Keratinocyte (primary cell): ENCODE data around the gene ZNF432. TPM values are rescaled to one million over a fixed set of nuclear protein-coding genes. Genes with fewer than 3 reads are reported as not detected.

Experiments
- DNase-seq: peaks from one replicate; pipeline ENCODE4 v3.0.0-alpha.2; 2011; ENCODE audit warnings: low read depth, missing footprints, low spot score
- FAIRE-seq: peaks from 2 replicates; lab custom pipeline; 2011; peaks lifted over from hg19 to GRCh38; lab: Jason Lieb, UNC
- H2AFZ ChIP-seq: 2 replicates; pipeline ENCODE4 v1.6.0; 2012; ENCODE audit warnings: low read length, control low read depth, inconsistent platforms; ENCODE audit not compliant: control insufficient read depth
- H3K27ac ChIP-seq: 2 replicates; pipeline ENCODE4 v1.5.1; 2011; ENCODE audit warnings: low read length; ENCODE audit not compliant: control insufficient read depth, insufficient read depth
- H3K27me3 ChIP-seq: 3 replicates; pipeline ENCODE4 v1.6.0; 2011; ENCODE audit warnings: low read length; ENCODE audit not compliant: control insufficient read depth, insufficient read depth; ENCODE audit errors: extremely low read depth
- H3K36me3 ChIP-seq, 2 experiments: 2 replicates in 1 of 2; 3 replicates in 1 of 2; pipeline ENCODE4 v1.5.1; 2011; ENCODE audit warnings: low read length in 2 of 2, mild to moderate bottlenecking in 1 of 2; ENCODE audit not compliant: control insufficient read depth in 2 of 2, insufficient read depth in 2 of 2; ENCODE audit errors: extremely low read depth in 1 of 2
- H3K4me1 ChIP-seq: 3 replicates; pipeline ENCODE4 v1.5.1; 2011; ENCODE audit warnings: low read length; ENCODE audit not compliant: control insufficient read depth, insufficient read depth; ENCODE audit errors: extremely low read depth
- H3K4me2 ChIP-seq: 3 replicates; pipeline ENCODE4 v1.6.0; 2011; ENCODE audit warnings: low read depth, low read length; ENCODE audit not compliant: control insufficient read depth, insufficient read depth; ENCODE audit errors: extremely low read depth
- H3K4me3 ChIP-seq, 3 experiments: fragments of 200-600 bp in 1 of 3; sonication (generic) in 1 of 3; 2 replicates in 2 of 3; 3 replicates in 1 of 3; pipeline ENCODE4 v1.5.1; 2011 to 2016; ENCODE audit warnings: low read length in 3 of 3, mild to moderate bottlenecking in 3 of 3, control low read depth in 2 of 3, inconsistent platforms in 1 of 3, low read depth in 1 of 3, mixed read lengths in 1 of 3, mixed run types in 1 of 3, moderate library complexity in 1 of 3; ENCODE audit not compliant: control insufficient read depth in 2 of 3, insufficient read depth in 2 of 3; ENCODE audit errors: extremely low read depth in 1 of 3
- H3K79me2 ChIP-seq: 2 replicates; pipeline ENCODE4 v1.6.0; 2012; ENCODE audit warnings: low read length; ENCODE audit not compliant: control insufficient read depth, insufficient read depth
- H3K9ac ChIP-seq: 3 replicates; pipeline ENCODE4 v1.6.0; 2011; ENCODE audit warnings: low read length; ENCODE audit not compliant: control insufficient read depth, insufficient read depth; ENCODE audit errors: extremely low read depth
- H3K9me1 ChIP-seq: 3 replicates; pipeline ENCODE4 v1.6.0; 2011; ENCODE audit warnings: low read length; ENCODE audit not compliant: control insufficient read depth, insufficient read depth; ENCODE audit errors: extremely low read depth
- H3K9me3 ChIP-seq: 2 replicates; pipeline ENCODE4 v1.5.1; 2012; ENCODE audit warnings: low read depth, low read length; ENCODE audit not compliant: control insufficient read depth
- H4K20me1 ChIP-seq: 3 replicates; pipeline ENCODE4 v1.6.0; 2011; ENCODE audit warnings: low read length; ENCODE audit not compliant: control insufficient read depth, insufficient read depth; ENCODE audit errors: extremely low read depth
- EZH2 ChIP-seq: IDR thresholded peaks from one replicate; pipeline ENCODE4 v1.6.1; 2012; ENCODE audit warnings: inconsistent platforms, mild to moderate bottlenecking, low read length, moderate library complexity
- dilution Hi-C: fragments of 300-500 bp; cut with MboI; formaldehyde crosslinking; loops from one replicate; pipeline ENCODE4 v1.7.0; 2020; ENCODE audit warnings: low sequenced_read_pairs; ENCODE audit not compliant: extremely low pct_ligation_motif_present
- polyA plus RNA-seq, 5 experiments: library from polyadenylated mRNA; depleted of rRNA in 3 of 5; stranded (reverse) in 3 of 5; stranded (forward) in 1 of 5; unstranded in 1 of 5; fragments of >200 nt; gene quantifications; 1 replicate in 1 of 5; 2 replicates in 3 of 5; 3 replicates in 1 of 5; pipeline versions ENCODE4 v1.2.1 to v1.2.3, GENCODE V29; 2011 to 2012; ENCODE audit warnings: missing spikeins in 2 of 5, low read depth in 1 of 5, low replicate concordance in 1 of 5
- TF ChIP-seq, protein P1 (sequence below), 3 experiments: IDR thresholded peaks in 1 of 3; conservative IDR thresholded peaks in 1 of 3; optimal IDR thresholded peaks in 1 of 3; 2 replicates in 2 of 3; 3 replicates in 1 of 3; pipeline versions ENCODE3 to v1.5.1; 2011; ENCODE audit warnings: low read length in 3 of 3, mild to moderate bottlenecking in 3 of 3, moderate library complexity in 2 of 3, control low read depth in 1 of 3, inconsistent platforms in 1 of 3; ENCODE audit not compliant: insufficient read depth in 2 of 3; ENCODE audit errors: extremely low read depth in 1 of 3

Gene ZNF432
- polyA plus RNA-seq, 1 donor (not counting 4 experiments of a cell fraction or from before 2014, with no cell fraction given): 14.8 TPM

DNA sequence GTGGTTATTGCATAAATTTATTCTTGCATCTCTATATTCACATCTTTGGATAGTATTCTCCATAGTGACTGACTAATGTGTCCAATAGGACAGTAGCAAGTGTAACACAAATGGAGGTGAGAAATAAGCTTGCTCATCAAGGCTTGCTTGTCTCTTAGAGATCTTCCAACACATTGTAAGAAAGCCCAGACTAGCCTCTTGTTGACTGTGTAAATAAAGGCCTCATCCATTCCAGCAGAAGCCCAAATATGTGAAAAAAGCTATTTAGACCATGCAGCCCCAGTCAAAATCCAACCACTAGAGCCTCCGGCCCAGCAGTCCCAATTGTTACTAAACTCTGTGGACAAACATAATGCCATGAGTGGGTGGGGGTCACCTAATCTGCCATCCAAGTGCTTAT lies 38.0 kb downstream of the ZNF432 start:
- no peak for FAIRE-seq

DNA sequence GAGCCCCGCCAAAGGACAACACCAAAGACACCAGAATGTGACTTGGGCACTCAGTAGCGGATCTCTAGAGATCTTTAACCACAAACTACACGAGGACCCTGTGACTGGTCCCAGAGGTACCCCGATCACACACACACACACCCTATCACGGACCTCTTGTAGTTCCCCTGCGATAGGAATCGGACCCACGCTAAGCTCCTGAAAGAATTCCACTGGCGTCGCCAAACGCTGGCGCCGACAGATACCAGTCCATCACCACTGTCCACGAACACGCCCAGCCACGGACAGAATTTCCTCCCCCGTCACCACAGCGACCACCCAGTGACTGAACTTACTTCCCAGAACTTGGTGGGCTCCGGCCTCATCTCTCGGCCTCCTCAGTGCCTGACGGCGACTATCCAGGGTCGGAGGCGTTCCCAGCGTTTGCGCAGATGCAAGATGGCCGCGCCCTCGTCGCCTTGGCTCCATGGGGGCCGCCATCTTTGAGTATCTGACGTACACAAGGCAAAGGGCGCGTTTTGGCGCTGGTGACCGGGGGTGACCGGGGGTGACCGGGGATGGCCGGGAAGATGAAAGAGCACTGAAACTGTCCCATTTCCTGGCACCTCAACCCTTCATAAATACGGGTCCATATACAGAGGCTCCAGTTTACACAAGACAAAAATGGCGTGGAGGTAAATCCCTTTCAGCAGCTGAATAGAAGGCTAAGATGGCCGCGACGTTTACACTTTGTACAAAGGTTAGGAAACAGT lies 40.7 kb downstream of the ZNF432 start, which contains the start of gene ZNF615:
Gene ZNF615 (minus strand): TSS at position 406 of the 752 bp plus-strand sequence. CDS start 4,500 bp downstream, outside the sequence.
- no peaks in the 10 kb centered on the region for H3K9me1 ChIP-seq
- peak within 1 kb of the TSS; percentile 100 for H2AFZ ChIP-seq
- DNase-seq: no peak
- no peaks in the 10 kb centered on the region for H3K9me3 ChIP-seq
- H3K27ac ChIP-seq: peak within 1 kb of the TSS; percentile 89
- H3K4me3 ChIP-seq: peak within 1 kb of the TSS; percentile 75 to 99 (median 96)
- dilution Hi-C loops: no loop called here
- TF ChIP-seq EZH2: no peak
- TF ChIP-seq, protein P1, sequence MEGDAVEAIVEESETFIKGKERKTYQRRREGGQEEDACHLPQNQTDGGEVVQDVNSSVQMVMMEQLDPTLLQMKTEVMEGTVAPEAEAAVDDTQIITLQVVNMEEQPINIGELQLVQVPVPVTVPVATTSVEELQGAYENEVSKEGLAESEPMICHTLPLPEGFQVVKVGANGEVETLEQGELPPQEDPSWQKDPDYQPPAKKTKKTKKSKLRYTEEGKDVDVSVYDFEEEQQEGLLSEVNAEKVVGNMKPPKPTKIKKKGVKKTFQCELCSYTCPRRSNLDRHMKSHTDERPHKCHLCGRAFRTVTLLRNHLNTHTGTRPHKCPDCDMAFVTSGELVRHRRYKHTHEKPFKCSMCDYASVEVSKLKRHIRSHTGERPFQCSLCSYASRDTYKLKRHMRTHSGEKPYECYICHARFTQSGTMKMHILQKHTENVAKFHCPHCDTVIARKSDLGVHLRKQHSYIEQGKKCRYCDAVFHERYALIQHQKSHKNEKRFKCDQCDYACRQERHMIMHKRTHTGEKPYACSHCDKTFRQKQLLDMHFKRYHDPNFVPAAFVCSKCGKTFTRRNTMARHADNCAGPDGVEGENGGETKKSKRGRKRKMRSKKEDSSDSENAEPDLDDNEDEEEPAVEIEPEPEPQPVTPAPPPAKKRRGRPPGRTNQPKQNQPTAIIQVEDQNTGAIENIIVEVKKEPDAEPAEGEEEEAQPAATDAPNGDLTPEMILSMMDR (optimal IDR thresholded peaks at IDR 0.05 in 1 of 3, IDR thresholded peaks at IDR 0.05 in 1 of 3, conservative IDR thresholded peaks at IDR 0.05 in 1 of 3; ENCODE audit: extremely low read depth in 1 of 3, insufficient read depth in 2 of 3, low read length in 3 of 3): no peak
- H4K20me1 ChIP-seq: no peaks in the 10 kb centered on the region
- no peaks in the 10 kb centered on the region for H3K4me1 ChIP-seq
- FAIRE-seq: peak; percentile 78
- peak within 1 kb of the TSS; percentile 87 for H3K9ac ChIP-seq
- peaks cover 12% of the 10 kb centered on the region for H3K79me2 ChIP-seq
- H3K27me3 ChIP-seq: no peaks in the 10 kb centered on the region
- peak within 1 kb of the TSS; percentile 95 for H3K4me2 ChIP-seq
- H3K36me3 ChIP-seq: peaks cover 0 to 4% of the 10 kb centered on the region in 2 experiments

More for the DNA sequence above, 38.0 kb downstream of the ZNF432 start:
- DNase-seq: no peak
- peaks cover 9% of the 10 kb centered on the region for H3K79me2 ChIP-seq
- H3K9ac ChIP-seq: no peak overlapping the region
- H3K9me3 ChIP-seq: no peaks in the 10 kb centered on the region
- H3K9me1 ChIP-seq: no peaks in the 10 kb centered on the region
- H3K4me1 ChIP-seq: no peaks in the 10 kb centered on the region
- TF ChIP-seq, protein P1 (optimal IDR thresholded peaks at IDR 0.05 in 1 of 3, IDR thresholded peaks at IDR 0.05 in 1 of 3, conservative IDR thresholded peaks at IDR 0.05 in 1 of 3; ENCODE audit: extremely low read depth in 1 of 3, insufficient read depth in 2 of 3, low read length in 3 of 3): no peak
- TF ChIP-seq EZH2: no peak
- peaks cover 0 to 5% of the 10 kb centered on the region in 2 experiments for H3K36me3 ChIP-seq
- dilution Hi-C loops: no loop called here
- no peak overlapping the region for H3K4me2 ChIP-seq
- no peak overlapping the region for H3K4me3 ChIP-seq
- H3K27ac ChIP-seq: no peak overlapping the region
- no peaks in the 10 kb centered on the region for H4K20me1 ChIP-seq
- H2AFZ ChIP-seq: no peak overlapping the region
- no peaks in the 10 kb centered on the region for H3K27me3 ChIP-seq
